M059J (cell line): ENCODE results near the gene TCTA. TPM values are rescaled to one million over a fixed set of nuclear protein-coding genes. Genes with fewer than 3 reads are reported as not detected.
"Not testable (repeated sequence)": the region's sequence is repeated elsewhere in the genome, so short reads cannot be mapped to it uniquely, and the experiment has no call there.

ENCODE experiments used
- DNase-seq: peaks from one replicate; pipeline ENCODE4 v3.0.0-alpha.2; 2012; ENCODE audit warnings: low read depth
- total RNA-seq: library from RNA; depleted of rRNA; stranded (reverse); fragments of >200 nt; shearing (Covaris generic); gene quantifications from 2 replicates; pipeline ENCODE4 v1.2.3, GENCODE V29; 2014; rRNA removed

The TCTA gene, protein sequence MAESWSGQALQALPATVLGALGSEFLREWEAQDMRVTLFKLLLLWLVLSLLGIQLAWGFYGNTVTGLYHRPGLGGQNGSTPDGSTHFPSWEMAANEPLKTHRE
- 22.4 and 27.3 TPM in 2 replicates for total RNA-seq

DNA sequence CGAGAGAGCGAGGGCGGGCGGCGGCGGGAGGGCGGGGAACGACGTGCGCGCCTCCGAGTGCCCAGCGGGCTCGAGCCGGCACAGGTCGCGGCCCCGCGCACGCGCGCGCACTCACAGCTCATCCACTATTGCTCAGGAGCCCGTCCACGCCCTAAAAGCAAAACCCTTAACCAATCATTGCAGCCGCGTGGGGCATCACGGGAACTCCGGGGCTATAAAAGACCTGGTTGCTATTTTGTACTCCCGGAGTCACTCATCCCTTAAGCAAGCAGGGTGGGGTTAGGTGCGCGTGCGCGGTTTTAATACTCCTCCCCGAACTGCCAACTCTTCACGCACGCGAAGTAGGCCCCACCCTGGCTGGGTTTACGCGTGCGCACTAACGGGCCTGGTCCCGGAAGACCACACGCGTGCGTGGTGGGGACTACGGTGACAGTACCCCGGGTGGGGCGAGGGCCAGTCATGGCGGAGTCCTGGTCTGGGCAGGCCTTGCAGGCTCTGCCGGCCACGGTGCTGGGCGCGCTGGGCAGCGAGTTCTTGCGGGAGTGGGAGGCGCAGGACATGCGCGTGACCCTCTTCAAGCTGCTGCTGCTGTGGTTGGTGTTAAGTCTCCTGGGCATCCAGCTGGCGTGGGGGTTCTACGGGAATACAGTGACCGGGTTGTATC, at the start of gene TCTA, which contains the start of gene RHOA:
TSS of gene TCTA (plus strand) at position 456 of the 664 bp plus-strand sequence. CDS start at position 460, 4 bp downstream.
TSS of gene RHOA (minus strand) at position 9 of the 664 bp plus-strand sequence. CDS start 36,387 bp downstream, outside the sequence.
- peak; percentile 99 for DNase-seq

DNA sequence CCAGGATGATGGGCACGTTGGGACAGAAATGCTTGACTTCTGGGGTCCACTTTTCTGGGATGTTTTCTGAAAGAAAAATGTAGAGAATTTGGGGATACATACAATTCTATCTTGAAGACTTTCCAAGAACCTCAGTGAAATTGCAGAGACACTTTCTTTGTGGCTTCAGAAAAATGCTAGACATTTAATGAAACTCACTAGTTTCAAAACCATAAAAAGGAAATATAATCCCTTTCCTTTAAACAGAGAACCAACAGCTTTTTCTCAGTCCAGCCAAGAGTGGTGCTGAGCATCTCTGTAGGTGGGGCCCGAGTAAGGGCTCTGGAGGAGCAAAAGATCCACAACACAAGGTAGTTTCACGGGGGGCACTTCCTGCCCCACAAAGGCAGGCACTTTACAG, 49.7 kb upstream of the TCTA start:
- DNase-seq = no peak

DNA sequence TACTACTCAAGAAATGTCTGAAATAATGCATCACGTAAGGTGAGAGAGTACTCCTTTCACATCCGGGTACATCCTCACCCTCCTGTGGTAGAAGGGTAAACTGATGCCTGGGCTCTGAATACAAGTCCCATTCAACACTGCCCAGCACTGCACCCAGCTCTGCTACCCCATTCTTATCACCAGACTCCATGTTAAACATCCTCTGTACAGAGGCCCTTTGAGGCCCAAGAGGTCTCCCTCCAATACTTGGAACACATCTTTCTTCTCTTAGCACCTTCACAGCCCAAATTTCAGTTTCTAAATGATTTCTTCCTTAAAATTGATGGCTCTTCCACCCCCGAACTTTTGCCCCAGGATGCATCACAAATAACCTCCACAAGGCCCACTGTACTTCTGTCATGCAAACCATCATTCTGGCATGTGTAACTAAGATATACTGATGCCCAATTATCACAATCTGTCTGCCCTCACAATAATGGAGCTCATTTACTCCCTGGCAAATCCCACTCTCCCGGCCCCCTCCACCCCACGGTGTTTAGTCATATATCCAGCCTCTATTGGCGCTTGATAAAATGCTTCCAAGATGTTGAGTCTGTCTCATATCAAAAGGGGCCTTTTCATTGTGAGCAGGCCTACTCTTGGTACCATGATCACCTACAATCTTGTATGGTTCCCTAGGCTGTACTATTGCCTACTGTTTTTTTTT, 41.5 kb upstream of the TCTA start:
- DNase-seq = no peak

DNA sequence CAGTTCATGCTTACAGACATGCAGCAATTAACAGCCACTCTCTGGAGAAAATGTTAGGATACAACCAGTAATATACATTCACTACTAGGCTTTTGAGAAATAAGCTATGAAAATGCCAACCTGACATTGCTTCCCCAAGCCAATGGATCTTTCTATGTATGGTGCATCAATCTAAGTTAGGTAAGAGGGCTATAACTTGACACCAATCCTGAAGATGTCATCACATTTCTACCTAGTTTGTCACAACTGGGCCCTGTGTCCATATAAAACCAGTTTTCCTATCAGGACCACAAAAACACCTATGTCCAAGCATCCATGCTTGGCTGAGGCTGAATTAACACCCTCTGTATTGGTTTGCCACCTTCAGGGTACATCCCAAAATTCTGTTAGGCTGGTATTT, 40.3 kb upstream of the TCTA start:
- DNase-seq = no peak

DNA sequence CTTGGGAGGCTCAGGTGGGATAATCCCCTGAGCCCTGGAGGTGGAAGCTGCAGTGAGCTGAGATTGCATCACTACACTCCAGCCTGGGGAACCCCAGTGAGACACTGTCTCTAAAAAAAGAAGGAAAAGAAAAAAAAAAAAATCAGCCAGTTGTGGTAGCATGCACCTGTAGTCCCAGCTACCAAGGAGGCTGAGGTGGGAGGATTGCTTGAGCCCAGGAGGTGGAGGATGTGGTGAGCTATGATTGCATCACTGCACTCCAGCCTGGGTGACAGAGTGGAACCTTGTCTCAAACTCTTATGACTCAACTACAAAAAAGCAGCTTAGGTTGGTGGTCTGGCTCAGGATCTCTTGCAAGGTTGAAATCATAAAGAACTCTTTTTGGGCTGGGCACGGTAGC, 34.7 kb upstream of the TCTA start:
- peak; percentile 58 for DNase-seq

DNA sequence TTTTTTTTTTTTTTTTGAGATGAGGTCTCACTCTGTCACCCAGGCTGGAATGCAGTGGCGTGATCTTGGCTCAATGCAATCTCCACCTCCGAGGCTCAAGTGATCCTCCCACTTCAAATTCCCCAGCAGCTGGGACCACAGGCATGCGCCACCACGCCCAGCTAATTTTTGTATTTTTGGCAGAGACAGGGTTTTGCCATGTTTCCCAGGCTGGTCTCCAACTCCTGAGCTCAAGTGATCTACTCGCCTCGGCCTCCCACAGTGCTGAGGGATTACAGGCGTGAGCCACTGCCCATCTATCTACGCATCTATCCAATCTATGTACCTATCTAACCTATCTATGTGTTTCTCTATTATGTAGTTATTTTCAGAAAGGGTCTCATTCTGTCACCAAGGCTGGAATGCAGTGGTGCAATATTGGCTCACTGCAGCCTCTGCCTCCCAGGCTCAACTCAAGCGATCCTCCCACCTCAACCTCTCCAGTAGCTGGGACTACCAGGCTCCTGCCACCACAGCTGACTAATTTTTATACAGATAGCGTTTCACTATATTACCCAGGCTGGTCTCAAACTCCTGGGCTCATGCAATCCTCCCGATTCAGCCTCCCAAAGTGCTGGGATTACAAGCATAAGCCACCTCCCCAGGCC, 33.9 kb upstream of the TCTA start:
- DNase-seq = peak; percentile 73

DNA sequence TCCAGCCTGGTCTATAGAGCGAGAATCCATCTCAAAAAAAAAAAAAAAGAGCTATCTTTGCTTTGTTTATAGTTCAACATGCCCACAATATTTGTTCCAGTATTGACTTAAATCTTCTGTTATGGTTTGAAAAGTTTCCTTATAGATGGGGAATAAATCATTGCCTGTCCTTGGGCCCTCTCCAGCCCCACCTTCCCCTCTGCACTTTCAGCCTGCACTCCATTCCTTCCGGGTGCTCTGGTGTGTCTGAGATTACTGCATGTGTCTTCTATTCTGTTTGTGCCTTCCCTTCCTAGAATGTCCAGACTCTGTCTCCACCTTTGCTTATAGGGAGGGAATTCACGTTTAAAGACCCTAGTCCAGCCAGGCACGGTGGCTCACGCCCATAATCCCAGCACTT, 28.8 kb upstream of the TCTA start:
- no peak for DNase-seq

DNA sequence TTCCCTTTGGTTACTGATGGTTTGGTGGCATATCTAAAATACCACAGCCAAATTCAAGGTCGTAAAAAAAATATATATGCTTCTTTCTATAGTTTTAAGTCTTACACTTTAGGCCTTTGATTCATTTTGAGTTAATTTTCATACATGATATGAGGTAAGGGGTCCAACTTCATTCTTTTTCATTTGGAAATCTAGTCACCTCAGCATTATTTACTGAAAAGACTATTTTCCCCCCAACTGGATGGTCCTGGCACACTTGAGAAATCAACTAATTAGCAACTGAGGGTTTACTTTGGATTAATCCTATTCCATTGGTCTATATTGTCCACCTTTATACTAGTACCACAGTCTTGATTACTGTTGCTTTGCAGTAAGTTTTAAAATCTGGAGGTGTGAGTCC, 26.6 kb upstream of the TCTA start:
- no peak for DNase-seq

DNA sequence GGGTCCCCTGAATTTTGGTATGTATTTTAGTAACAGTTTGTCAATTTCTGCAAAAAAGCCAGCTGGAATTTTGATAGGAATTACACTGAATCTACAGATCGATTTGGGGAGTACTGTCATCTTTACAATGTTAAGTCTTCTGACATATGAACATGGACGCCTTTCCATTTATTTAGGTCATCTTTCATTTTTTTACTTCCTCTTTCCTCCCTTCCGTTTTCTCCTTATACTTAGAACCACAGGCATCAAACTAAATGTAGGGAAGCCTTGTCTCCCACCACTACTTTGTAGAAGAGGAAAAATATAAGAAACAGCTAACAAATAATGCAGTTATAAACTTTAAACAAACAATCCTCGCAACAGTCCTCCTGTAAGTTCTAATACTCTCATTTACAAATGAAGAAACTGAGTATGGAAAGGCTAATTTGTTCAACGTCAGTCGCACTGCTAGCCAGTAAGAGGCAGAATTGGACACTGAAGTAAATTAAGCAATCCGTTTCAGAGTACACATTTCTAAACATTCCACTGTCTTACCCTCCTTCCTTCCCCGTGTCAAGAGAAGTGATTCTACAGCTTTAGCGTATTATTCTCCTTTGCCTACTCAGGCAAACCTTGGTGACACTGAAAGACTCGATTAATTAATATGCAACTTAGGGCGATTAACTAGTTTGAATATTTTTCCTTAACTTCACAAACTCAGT, 26.0 kb upstream of the TCTA start:
- DNase-seq = no peak

DNA sequence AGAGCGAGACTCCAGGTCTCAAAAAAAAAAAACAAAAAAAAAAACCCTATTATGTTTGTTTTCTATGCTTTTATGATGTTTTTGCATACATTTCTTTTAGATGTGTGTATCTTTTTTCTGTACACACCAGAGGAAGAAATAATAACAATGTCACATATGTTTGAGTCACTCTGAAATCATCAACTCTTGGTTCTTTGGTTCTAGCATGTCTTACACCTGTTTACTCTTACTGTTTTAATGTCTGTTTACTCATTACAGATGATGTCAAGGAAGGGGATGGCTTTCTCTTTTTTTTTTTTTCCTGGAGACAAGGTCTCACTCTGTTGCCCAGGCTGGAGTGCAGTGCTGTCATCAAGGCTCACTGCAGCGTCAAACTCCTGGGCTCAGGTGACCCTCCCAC, 24.5 kb upstream of the TCTA start:
- peak; percentile 28 for DNase-seq

DNA sequence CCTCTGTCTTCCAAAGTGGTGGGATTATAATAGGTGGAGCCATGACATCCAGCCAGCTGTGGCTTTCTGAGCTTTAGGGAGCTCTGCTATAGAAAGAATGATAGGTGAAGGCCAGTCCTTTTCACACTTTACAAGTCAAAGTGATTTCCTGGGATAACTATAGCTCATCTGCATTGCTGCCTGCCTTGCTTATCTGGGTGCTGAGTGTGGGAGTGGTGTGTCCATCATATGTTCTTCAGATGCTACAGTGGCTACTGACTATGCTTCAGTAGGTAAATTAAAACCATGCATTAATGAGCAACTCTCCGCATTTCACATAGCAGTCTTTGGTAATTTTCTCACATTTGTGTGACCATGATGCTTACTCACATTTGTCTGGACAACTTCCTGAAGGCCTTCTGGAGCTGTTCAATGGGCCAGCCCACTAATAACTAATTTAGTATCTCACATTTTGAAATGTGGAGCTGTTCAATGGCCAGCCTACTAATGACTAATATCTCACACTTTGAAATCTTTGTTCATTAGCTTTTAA, 23.9 kb upstream of the TCTA start:
- no peak for DNase-seq

DNA sequence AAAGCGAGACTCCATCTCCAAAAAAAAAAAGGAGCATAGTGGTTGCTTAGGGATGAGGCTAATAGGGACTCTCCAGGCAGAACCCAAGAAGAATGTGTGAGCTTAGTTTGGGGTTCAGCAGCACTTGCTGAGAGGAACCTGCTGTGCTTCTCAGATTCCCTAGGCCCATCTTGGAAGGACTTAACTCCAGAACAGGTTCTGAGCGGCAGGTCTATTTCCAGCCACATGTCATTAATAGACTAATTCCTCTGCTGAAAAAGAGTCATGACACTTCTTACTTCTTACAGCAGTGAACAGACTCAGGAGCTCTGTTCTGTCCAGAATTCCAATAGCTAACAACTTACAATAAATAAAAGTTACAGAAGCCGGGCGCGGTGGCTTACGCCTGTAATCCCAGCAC, 22.9 kb upstream of the TCTA start:
- DNase-seq = no peak

DNA sequence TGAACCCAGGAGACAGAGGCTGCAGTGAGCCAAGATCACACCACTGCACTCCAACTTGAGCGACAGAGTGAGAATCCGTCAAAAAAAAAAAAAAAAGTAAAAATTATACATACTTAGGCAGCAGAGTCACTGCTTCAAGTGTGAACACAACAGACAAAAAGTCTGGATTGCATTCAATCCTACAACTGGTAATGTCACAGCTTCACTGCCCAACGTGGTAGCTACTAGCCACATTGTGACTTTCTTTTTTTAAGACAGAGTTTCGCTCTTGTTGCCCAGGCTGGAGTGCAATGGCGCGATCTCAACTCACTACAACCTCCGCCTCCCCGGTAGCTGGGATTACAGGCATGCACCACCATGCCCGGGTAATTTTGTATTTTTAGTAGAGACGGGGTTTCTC, 20.9 kb upstream of the TCTA start:
- DNase-seq = not testable (repeated sequence)

DNA sequence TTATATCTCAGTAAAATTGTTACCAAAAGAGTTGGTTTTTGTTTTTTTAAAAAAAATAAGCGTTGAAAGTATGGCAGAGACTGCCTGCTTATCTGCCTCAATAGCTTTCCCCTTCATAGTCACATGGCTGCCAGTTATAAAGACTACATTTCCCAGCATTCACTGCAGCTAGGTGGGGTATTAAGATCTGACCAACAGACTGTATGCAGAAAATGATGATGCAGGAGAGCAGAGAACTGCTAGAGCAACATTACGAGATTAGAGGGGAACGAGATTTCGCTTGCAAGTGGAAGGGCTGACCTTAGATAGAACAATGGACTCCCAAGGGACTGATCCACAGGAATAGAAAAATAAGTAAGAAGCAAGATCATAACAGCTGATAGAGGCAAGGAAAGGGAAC, 14.8 kb upstream of the TCTA start:
- DNase-seq = no peak

DNA sequence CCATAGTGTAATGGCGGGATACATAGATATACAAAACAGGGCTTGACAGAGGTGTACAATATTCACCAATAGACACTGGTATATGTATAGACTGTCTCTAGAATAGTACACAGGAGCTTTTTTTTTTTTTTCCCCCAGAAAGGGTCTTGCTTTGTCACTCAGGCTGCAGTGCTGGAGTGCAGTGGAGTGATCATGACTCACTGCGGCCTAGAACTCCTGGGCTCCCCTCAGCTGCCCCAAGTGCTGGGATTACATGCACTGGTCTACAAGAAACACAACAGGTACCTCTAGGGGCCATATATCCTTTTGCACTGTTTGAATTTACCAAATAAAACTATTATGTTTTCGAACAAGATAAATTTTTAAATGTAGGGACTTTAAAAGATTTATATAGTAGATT, 12.8 kb upstream of the TCTA start:
- peak; percentile 21 for DNase-seq

DNA sequence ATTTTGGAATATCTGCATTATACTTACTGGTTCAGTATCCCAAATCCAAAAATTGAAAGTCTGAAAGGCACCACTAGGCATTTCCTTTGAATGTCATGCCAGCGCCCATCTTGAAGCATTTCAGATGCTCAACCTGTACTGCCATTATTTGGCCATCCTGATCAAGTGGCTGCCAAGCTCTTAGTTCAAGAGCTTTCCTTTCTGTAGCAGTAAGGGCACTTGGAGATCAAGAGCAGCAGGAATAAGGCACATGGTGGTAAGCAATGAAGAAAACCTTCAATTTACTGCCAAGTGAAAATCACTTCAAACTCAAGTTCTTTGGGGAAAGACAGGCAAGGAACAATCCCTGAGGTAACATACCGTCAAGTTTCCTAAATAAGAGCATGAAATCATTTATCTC, 10.5 kb upstream of the TCTA start:
- DNase-seq = no peak

DNA sequence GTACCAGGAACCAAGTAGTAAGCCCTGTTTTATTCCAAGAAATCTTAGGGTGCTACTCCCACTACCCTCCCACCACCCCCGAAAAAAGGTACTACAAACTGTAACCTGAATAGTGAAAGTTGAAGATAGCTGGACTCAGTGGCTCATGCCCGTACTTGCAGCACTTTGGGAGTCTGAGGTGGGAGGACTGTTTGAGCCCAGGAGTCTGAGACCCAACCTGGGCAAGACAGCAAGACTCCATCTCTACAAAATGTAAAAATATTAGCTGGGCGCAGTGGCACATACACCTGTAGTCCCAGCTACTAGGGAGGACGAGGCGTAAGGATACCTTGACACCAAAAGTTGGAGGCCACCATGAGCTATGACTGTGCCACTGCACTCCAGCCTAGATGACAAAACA, 8.3 kb upstream of the TCTA start:
- no peak for DNase-seq

DNA sequence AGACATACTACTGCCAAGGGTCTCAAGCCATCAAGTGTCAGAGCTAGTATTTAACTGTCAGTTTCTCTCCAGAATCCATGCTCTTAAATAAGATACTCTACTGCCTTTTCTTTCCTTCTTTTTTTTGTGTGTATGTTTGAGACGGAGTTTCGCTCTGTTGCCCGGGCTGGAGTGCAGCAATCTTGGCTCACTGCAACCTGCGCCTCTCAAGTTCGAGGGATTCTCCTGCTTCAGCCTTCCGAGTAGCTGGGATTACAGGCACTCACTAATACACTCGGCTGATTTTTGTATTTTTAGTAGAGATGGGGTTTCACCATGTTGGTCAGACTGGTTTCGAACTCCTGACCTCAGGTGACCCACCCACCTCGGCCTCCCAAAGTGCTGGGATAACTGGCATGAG, 6.7 kb upstream of the TCTA start:
- not testable (repeated sequence) for DNase-seq

DNA sequence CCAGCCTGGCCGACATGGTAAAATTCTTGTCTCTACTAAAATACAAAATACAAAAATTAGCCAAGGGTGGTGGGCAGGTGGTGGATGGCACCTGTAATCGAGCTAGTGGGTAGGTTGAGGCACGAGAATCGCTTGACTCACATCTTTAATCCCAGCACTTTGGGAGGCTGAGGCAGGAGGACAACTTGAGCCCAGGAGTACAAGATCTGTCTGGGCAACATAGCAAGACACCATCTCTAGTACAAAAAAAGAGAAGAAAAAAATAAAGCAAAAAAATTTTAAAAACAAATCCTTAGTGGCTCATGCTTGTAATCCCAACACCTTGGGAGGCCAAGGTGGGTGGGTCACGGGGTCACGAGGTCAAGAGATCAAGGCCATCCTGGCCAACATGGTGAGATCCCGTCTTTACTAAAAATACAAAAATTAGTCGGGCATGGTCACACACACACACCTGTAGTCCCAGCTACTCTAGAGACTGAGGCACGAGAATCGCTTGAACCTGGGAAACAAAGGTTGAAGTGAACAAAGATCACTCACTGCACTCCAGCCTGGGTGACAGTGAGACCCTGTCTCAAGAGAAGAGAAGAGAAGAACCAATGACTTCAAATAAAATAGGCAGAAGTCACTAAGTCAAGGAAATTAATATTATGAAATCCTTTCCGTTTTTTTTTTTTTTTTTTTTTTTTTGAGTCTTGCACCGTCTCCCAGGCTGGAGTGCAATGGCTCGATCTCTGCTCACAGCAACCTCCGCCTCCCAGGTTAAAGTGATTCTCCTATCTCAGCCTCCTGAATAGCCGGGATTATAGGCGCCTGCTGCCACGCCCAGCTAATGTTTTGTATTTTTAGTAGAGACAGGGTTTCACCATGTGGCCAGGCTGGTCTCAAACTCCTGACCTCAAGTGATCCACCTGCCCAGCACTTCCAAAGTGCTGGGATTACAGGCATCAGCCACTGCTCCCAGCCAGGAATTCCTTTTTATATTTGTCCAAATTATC, 5.4 kb upstream of the TCTA start:
- DNase-seq = no peak

DNA sequence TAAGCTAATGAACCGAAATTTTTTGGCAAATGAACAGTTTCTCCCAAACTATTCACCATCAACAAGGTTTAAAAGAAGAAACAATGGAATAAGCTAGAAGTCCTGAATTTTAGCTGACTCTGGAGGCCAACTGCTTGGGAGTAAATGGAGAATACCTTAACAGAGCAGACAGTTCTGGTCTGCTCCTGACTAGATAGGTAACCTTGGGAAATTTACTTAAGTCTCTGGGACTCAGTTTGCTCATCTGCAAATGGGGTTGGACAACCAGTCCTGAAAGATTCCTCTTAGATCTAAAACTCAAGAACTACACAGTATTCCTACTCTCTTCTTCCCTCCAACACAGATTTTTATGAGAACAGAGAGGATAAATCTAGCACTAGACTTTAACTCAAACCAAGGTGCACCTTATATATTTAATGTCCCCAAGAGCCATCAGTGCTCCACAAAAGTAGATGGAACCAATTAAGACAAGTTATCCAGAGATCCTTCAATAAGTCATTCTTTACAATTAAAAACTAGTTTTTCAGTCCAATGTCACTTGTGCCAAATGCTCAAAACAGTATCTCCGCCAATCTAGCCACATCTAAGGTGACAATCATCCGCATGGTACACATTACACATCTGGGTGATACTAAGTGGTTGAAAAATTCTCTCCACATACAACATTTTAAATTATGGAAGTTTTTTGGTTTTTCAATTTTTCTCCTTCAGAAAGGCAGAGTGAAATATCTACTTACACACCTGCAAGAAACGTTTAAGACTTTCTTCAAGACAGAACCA, 2.0 kb upstream of the TCTA start:
- DNase-seq = no peak
